Smooth muscle cell (in vitro differentiated cells): ENCODE results near the gene LY6G6D. TPM values are rescaled to one million over a fixed set of nuclear protein-coding genes. Genes with fewer than 3 reads are reported as not detected.
A peak's percentile ranks its signal among the peaks of the same experiment; 100 is the strongest.

Source experiments
- DNase-seq: peaks from one replicate; lab custom pipeline; 2025; ENCODE audit not compliant: unreplicated experiment; lab: John Stamatoyannopoulos, UW
- H2AFZ ChIP-seq: fragments of 200-600 bp; sonication (generic); 2 replicates; pipeline ENCODE4 v1.6.0; 2016; ENCODE audit warnings: antibody characterized with exemption, low read depth, mild to moderate bottlenecking
- H3F3A ChIP-seq: fragments of 200-600 bp; sonication (generic); 2 replicates; pipeline ENCODE4 v1.6.0; 2017; ENCODE audit warnings: antibody characterized with exemption, low read depth
- H3K27ac ChIP-seq: fragments of 200-600 bp; sonication (generic); 2 replicates; pipeline ENCODE4 v1.5.1; 2016; ENCODE audit warnings: low read depth, mild to moderate bottlenecking
- H3K27me3 ChIP-seq: fragments of 200-600 bp; sonication (generic); 2 replicates; pipeline ENCODE4 v1.6.1; 2016; ENCODE audit warnings: low read depth, mild to moderate bottlenecking
- H3K36me3 ChIP-seq: fragments of 200-600 bp; sonication (generic); 2 replicates; pipeline ENCODE4 v1.5.1; 2016; ENCODE audit warnings: low read depth
- H3K4me1 ChIP-seq: fragments of 200-600 bp; sonication (generic); 2 replicates; pipeline ENCODE4 v1.5.1; 2016; ENCODE audit warnings: low read depth
- H3K4me2 ChIP-seq: fragments of 200-600 bp; sonication (generic); 2 replicates; pipeline ENCODE4 v1.6.0; 2016; ENCODE audit warnings: mild to moderate bottlenecking
- H3K4me3 ChIP-seq: fragments of 200-600 bp; sonication (generic); 2 replicates; pipeline ENCODE4 v1.5.1; 2016; ENCODE audit warnings: mild to moderate bottlenecking
- H3K79me2 ChIP-seq: fragments of 200-600 bp; sonication (generic); 2 replicates; pipeline ENCODE4 v1.6.0; 2016; ENCODE audit warnings: low read depth, mild to moderate bottlenecking
- H3K9ac ChIP-seq: fragments of 200-600 bp; sonication (generic); 2 replicates; pipeline ENCODE4 v1.6.0; 2016; ENCODE audit warnings: low read depth
- H3K9me3 ChIP-seq: fragments of 200-600 bp; sonication (generic); replicated peaks from 2 replicates; pipeline ENCODE4 v1.5.1; 2016; ENCODE audit warnings: low read depth
- H4K20me1 ChIP-seq: fragments of 200-600 bp; sonication (generic); 2 replicates; pipeline ENCODE4 v1.6.0; 2016; ENCODE audit warnings: low read depth
- CTCF ChIP-seq: fragments of 200-600 bp; sonication (generic); IDR thresholded peaks from 2 replicates; pipeline ENCODE4 v1.5.1; 2017; ENCODE audit warnings: borderline replicate concordance, mild to moderate bottlenecking, antibody characterized with exemption; ENCODE audit not compliant: insufficient read depth, poor library complexity, severe bottlenecking
- WGBS: methylation state at CpG from one replicate; pipeline ENCODE4 v1.1.7; 2016; ENCODE audit warnings: low lambda C conversion rate; 5-methylcytosine and 5-hydroxymethylcytosine counted together
- microRNA-seq: library from miRNA; unstranded; fragments of <30 nt; microRNA quantifications from one replicate; pipeline ENCODE4, GENCODE V29; 2016; ENCODE audit warnings: borderline number of aligned reads
- polyA plus RNA-seq: library from polyadenylated mRNA; unstranded; fragments of >200 nt; fragmentation: Nextera tagmentation; extraction: Ambion mirVana; gene quantifications from 2 replicates; pipeline ENCODE4 v1.2.1, GENCODE V29; 2016
- small RNA-seq: library from RNA; depleted of rRNA; stranded (forward); fragments of <200 nt; gene quantifications from one replicate; pipeline ENCODE3, GENCODE V24; 2014
- total RNA-seq: library from RNA; depleted of rRNA; stranded (reverse); fragments of >200 nt; gene quantifications from 2 replicates; pipeline ENCODE4 v1.2.3, GENCODE V29; 2014

The LY6G6D gene
- total and polyA plus RNA-seq, 2 experiments from 2014 or later: not detected

- no peak overlapping the region for H3K27ac ChIP-seq
- H3K9me3 ChIP-seq: no peaks in the 10 kb centered on the region
- H3K79me2 ChIP-seq: no peaks in the 10 kb centered on the region
- H3K27me3 ChIP-seq: no peaks in the 10 kb centered on the region
- peaks cover 13% of the 10 kb centered on the region for H3K4me1 ChIP-seq
- H3K36me3 ChIP-seq: no peaks in the 10 kb centered on the region
- WGBS: 89% methylated on average over 9 of the region's 9 CpGs
- H2AFZ ChIP-seq: no peak overlapping the region
- H4K20me1 ChIP-seq: no peaks in the 10 kb centered on the region
- no peaks in the 10 kb centered on the region for H3F3A ChIP-seq
- DNase-seq: no peak
- no peak for TF ChIP-seq CTCF
- H3K9ac ChIP-seq: no peak overlapping the region
- H3K4me2 ChIP-seq: no peak overlapping the region
- no peak overlapping the region for H3K4me3 ChIP-seq
Measured at GRCh38 chr6:31765559-31765909, 50.4 kb downstream of the LY6G6D start.

- Histone ChIP-seq H3K79me2 (no peaks in the 10 kb centered on the region), H3K4me2 (peak overlapping the region; percentile 71), H3K9ac (no peak overlapping the region), H3K27me3 (no peaks in the 10 kb centered on the region), H4K20me1 (no peaks in the 10 kb centered on the region), H3K9me3 (no peaks in the 10 kb centered on the region), H3K4me1 (peaks cover 13% of the 10 kb centered on the region), H3K27ac (no peak overlapping the region), H3F3A (no peaks in the 10 kb centered on the region), H3K36me3 (no peaks in the 10 kb centered on the region), H3K4me3 (no peak overlapping the region), H2AFZ (no peak overlapping the region)
- no peak for DNase-seq
- no peak for TF ChIP-seq CTCF
- 74% methylated on average over 38 of the region's 42 CpGs for WGBS
Measured at GRCh38 chr6:31765910-31766794, 51.0 kb downstream of the LY6G6D start.

- H3F3A ChIP-seq: no peaks in the 10 kb centered on the region
- H3K9me3 ChIP-seq: no peaks in the 10 kb centered on the region
- no peak overlapping the region for H2AFZ ChIP-seq
Measured at GRCh38 chr6:31767096-31767645, 52.0 kb downstream of the LY6G6D start.

More at GRCh38 chr6:31767096-31767645, 52.0 kb downstream of the LY6G6D start:
- 83% methylated on average over 6 of the region's 6 CpGs for WGBS
- no peaks in the 10 kb centered on the region for H4K20me1 ChIP-seq
- no peak overlapping the region for H3K9ac ChIP-seq
- H3K4me2 ChIP-seq: no peak overlapping the region
- no peaks in the 10 kb centered on the region for H3K36me3 ChIP-seq
- no peak overlapping the region for H3K4me3 ChIP-seq
- H3K27me3 ChIP-seq: no peaks in the 10 kb centered on the region
- no peak for DNase-seq
- no peaks in the 10 kb centered on the region for H3K79me2 ChIP-seq
- no peak overlapping the region for H3K27ac ChIP-seq
- H3K4me1 ChIP-seq: peaks cover 13% of the 10 kb centered on the region
- TF ChIP-seq CTCF: no peak

Small RNA genes lying within 50 kb of the gene (microRNA-seq; reads per million reads assigned to microRNA genes)
- 4.7 reads per million for gene MIR4646

Small RNA genes lying within 50 kb of the gene (small RNA-seq; reads per million reads assigned to genes)
- gene LY6G6D: not detected
- gene MIR4646: not detected
- gene MSH5-SAPCD1: not detected
- gene RNU6-850P: 0.11 reads per million
- gene SAPCD1: 0.08 reads per million

Other genes with a start within 250 kb of the LY6G6D start
Only the 30 nearest of the 41 such genes appear.
- gene LTA, start 143.1 kb upstream of the LY6G6D start, total RNA-seq: 1.8 TPM in 1 of 2 replicates, not detected in the other
- 0.74 TPM in 1 of 2 replicates, not detected in the other for gene LTA, start 143.1 kb upstream of the LY6G6D start, polyA plus RNA-seq
- gene TNF, start 139.8 kb upstream of the LY6G6D start, total RNA-seq: 0.94 and 3.0 TPM in 2 replicates
- gene TNF, start 139.8 kb upstream of the LY6G6D start, polyA plus RNA-seq: 1.5 and 2.4 TPM in 2 replicates
- 1.5 TPM in 1 of 2 replicates, not detected in the other for gene LTB, start 132.9 kb upstream of the LY6G6D start, total RNA-seq
- 0.75 and 6.3 TPM in 2 replicates for gene LTB, start 132.9 kb upstream of the LY6G6D start, polyA plus RNA-seq
- gene LST1, start 129.1 kb upstream of the LY6G6D start, total RNA-seq: not detected in 2 replicates
- 1.4 and 1.7 TPM in 2 replicates for gene LST1, start 129.1 kb upstream of the LY6G6D start, polyA plus RNA-seq
- not detected in 2 replicates for gene NCR3, start 122.3 kb upstream of the LY6G6D start, total RNA-seq
- gene NCR3, start 122.3 kb upstream of the LY6G6D start, polyA plus RNA-seq: 0.22 and 0.48 TPM in 2 replicates
- not detected in 2 replicates for gene AIF1, start 100.1 kb upstream of the LY6G6D start, total RNA-seq
- not detected in 2 replicates for gene AIF1, start 100.1 kb upstream of the LY6G6D start, polyA plus RNA-seq
- gene PRRC2A, start 94.6 kb upstream of the LY6G6D start, total RNA-seq: 44.7 and 47.6 TPM in 2 replicates
- gene PRRC2A, start 94.6 kb upstream of the LY6G6D start, polyA plus RNA-seq: 58.0 and 75.3 TPM in 2 replicates
- 75.9 and 123 TPM in 2 replicates for gene BAG6, start 62.7 kb upstream of the LY6G6D start, total RNA-seq
- gene BAG6, start 62.7 kb upstream of the LY6G6D start, polyA plus RNA-seq: 74.8 and 85.8 TPM in 2 replicates
- 2.3 and 2.7 TPM in 2 replicates for gene APOM, start 59.5 kb upstream of the LY6G6D start, total RNA-seq
- 1.1 and 2.7 TPM in 2 replicates for gene APOM, start 59.5 kb upstream of the LY6G6D start, polyA plus RNA-seq
- gene C6orf47, start 54.6 kb upstream of the LY6G6D start, total RNA-seq: 7.1 and 8.9 TPM in 2 replicates
- 15.5 and 20.1 TPM in 2 replicates for gene C6orf47, start 54.6 kb upstream of the LY6G6D start, polyA plus RNA-seq
- 12.5 and 17.2 TPM in 2 replicates for gene GPANK1, start 50.4 kb upstream of the LY6G6D start, total RNA-seq
- gene GPANK1, start 50.4 kb upstream of the LY6G6D start, polyA plus RNA-seq: 19.6 and 20.1 TPM in 2 replicates
- 228 and 313 TPM in 2 replicates for gene CSNK2B, start 49.3 kb upstream of the LY6G6D start, total RNA-seq
- 195 and 226 TPM in 2 replicates for gene CSNK2B, start 49.3 kb upstream of the LY6G6D start, polyA plus RNA-seq
- gene LY6G5B, start 45.4 kb upstream of the LY6G6D start, total RNA-seq: 1.5 and 7.5 TPM in 2 replicates
- gene LY6G5B, start 45.4 kb upstream of the LY6G6D start, polyA plus RNA-seq: 5.6 and 16.2 TPM in 2 replicates
- gene LY6G5C, start 34.3 kb upstream of the LY6G6D start, total RNA-seq: 0.18 and 0.67 TPM in 2 replicates
- 3.8 and 5.2 TPM in 2 replicates for gene LY6G5C, start 34.3 kb upstream of the LY6G6D start, polyA plus RNA-seq
- 24.9 and 32.8 TPM in 2 replicates for gene ABHD16A, start 12.0 kb upstream of the LY6G6D start, total RNA-seq
- 39.9 and 40.5 TPM in 2 replicates for gene ABHD16A, start 12.0 kb upstream of the LY6G6D start, polyA plus RNA-seq
- gene LY6G6F, start 8.5 kb upstream of the LY6G6D start, total RNA-seq: not detected in 2 replicates
- gene LY6G6F, start 8.5 kb upstream of the LY6G6D start, polyA plus RNA-seq: not detected in 2 replicates
- gene LY6G6C, start 6.4 kb downstream of the LY6G6D start, total RNA-seq: 3.8 and 5.2 TPM in 2 replicates
- 3.9 and 7.2 TPM in 2 replicates for gene LY6G6C, start 6.4 kb downstream of the LY6G6D start, polyA plus RNA-seq
- gene MPIG6B, start 8.0 kb downstream of the LY6G6D start, total RNA-seq: 0.09 TPM in 1 of 2 replicates, not detected in the other
- gene MPIG6B, start 8.0 kb downstream of the LY6G6D start, polyA plus RNA-seq: 1.1 TPM in 1 of 2 replicates, not detected in the other
- gene DDAH2, start 14.0 kb downstream of the LY6G6D start, total RNA-seq: 62.9 and 104 TPM in 2 replicates
- 122 and 134 TPM in 2 replicates for gene DDAH2, start 14.0 kb downstream of the LY6G6D start, polyA plus RNA-seq
- gene CLIC1, start 21.2 kb downstream of the LY6G6D start, total RNA-seq: 373 and 417 TPM in 2 replicates
- gene CLIC1, start 21.2 kb downstream of the LY6G6D start, polyA plus RNA-seq: 610 and 628 TPM in 2 replicates
- gene MSH5, start 24.7 kb downstream of the LY6G6D start, total RNA-seq: 10.6 and 15.4 TPM in 2 replicates
- 4.7 and 10.5 TPM in 2 replicates for gene MSH5, start 24.7 kb downstream of the LY6G6D start, polyA plus RNA-seq
- not detected in 2 replicates for gene SAPCD1, start 47.3 kb downstream of the LY6G6D start, total RNA-seq
- 1.4 and 1.8 TPM in 2 replicates for gene SAPCD1, start 47.3 kb downstream of the LY6G6D start, polyA plus RNA-seq
- gene VWA7, start 62.0 kb downstream of the LY6G6D start, total RNA-seq: 0.22 and 0.58 TPM in 2 replicates
- gene VWA7, start 62.0 kb downstream of the LY6G6D start, polyA plus RNA-seq: 0.08 and 0.28 TPM in 2 replicates
- 31.9 and 60.8 TPM in 2 replicates for gene VARS1, start 80.4 kb downstream of the LY6G6D start, total RNA-seq
- 76.9 and 80.8 TPM in 2 replicates for gene VARS1, start 80.4 kb downstream of the LY6G6D start, polyA plus RNA-seq
- gene LSM2, start 91.6 kb downstream of the LY6G6D start, total RNA-seq: 62.0 and 91.2 TPM in 2 replicates
- 73.6 and 81.6 TPM in 2 replicates for gene LSM2, start 91.6 kb downstream of the LY6G6D start, polyA plus RNA-seq
- gene HSPA1L, start 99.9 kb downstream of the LY6G6D start, total RNA-seq: 0.63 and 0.94 TPM in 2 replicates
- gene HSPA1L, start 99.9 kb downstream of the LY6G6D start, polyA plus RNA-seq: 0.19 and 1.0 TPM in 2 replicates
- gene HSPA1A, start 100.2 kb downstream of the LY6G6D start, total RNA-seq: 52.6 and 59.5 TPM in 2 replicates
- 61.2 and 71.6 TPM in 2 replicates for gene HSPA1A, start 100.2 kb downstream of the LY6G6D start, polyA plus RNA-seq
- 33.6 and 43.1 TPM in 2 replicates for gene HSPA1B, start 112.4 kb downstream of the LY6G6D start, total RNA-seq
- gene HSPA1B, start 112.4 kb downstream of the LY6G6D start, polyA plus RNA-seq: 30.7 and 36.7 TPM in 2 replicates
- 40.0 and 47.5 TPM in 2 replicates for gene NEU1, start 147.5 kb downstream of the LY6G6D start, total RNA-seq
- 52.1 and 52.7 TPM in 2 replicates for gene NEU1, start 147.5 kb downstream of the LY6G6D start, polyA plus RNA-seq
- 0.72 and 0.85 TPM in 2 replicates for gene SLC44A4, start 163.6 kb downstream of the LY6G6D start, total RNA-seq
- gene SLC44A4, start 163.6 kb downstream of the LY6G6D start, polyA plus RNA-seq: 0.30 and 0.52 TPM in 2 replicates